Loucy (cell line): ENCODE results near the gene PLXNA4.

Experiments
- EZH2phosphoT487 ChIP-seq: fragments of 200-600 bp; IDR thresholded peaks from 2 replicates; pipeline ENCODE4 v1.6.1; 2018; ENCODE audit warnings: antibody characterized with exemption, mild to moderate bottlenecking, moderate library complexity, borderline replicate concordance
- TF ChIP-seq, protein P1 (sequence below): fragments of 200-600 bp; sonication (generic); conservative IDR thresholded peaks from 2 replicates; pipeline ENCODE4 v1.5.1; 2014; ENCODE audit warnings: mild to moderate bottlenecking, antibody characterized with exemption, low read length

DNA sequence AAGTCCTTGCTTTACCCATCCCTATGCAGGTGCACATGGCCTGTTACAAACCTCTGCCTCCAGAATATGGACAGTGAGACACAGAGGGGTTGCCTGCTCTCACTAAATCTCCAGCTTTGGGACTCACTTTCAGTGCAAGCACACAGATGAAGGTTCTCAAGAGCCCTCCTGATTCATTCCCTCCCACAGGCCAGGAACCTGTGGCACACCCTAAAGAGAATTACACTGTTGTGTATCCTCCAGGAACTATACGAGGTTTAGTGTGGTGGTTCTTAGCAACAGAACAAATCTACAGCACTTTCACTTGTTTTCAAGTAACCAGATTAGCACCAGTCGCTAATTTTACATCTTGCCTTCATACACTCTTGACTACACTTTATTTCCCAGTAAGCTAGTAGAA, 192.3 kb downstream of the PLXNA4 start:
- TF ChIP-seq, protein P1, sequence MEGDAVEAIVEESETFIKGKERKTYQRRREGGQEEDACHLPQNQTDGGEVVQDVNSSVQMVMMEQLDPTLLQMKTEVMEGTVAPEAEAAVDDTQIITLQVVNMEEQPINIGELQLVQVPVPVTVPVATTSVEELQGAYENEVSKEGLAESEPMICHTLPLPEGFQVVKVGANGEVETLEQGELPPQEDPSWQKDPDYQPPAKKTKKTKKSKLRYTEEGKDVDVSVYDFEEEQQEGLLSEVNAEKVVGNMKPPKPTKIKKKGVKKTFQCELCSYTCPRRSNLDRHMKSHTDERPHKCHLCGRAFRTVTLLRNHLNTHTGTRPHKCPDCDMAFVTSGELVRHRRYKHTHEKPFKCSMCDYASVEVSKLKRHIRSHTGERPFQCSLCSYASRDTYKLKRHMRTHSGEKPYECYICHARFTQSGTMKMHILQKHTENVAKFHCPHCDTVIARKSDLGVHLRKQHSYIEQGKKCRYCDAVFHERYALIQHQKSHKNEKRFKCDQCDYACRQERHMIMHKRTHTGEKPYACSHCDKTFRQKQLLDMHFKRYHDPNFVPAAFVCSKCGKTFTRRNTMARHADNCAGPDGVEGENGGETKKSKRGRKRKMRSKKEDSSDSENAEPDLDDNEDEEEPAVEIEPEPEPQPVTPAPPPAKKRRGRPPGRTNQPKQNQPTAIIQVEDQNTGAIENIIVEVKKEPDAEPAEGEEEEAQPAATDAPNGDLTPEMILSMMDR = no peak
- no peak for TF ChIP-seq EZH2phosphoT487
